ENCODE results near the gene ZNF263.

Gene ZNF263

GRCh38 chr16:3327514-3327913 lies 44.2 kb downstream of the ZNF263 start:
- DNase-seq (ENCODE audit: low read depth): no peak

- DNase-seq (ENCODE audit: low read depth): no peak
Measured at GRCh38 chr16:3328104-3328503, 44.8 kb downstream of the ZNF263 start.

DNA sequence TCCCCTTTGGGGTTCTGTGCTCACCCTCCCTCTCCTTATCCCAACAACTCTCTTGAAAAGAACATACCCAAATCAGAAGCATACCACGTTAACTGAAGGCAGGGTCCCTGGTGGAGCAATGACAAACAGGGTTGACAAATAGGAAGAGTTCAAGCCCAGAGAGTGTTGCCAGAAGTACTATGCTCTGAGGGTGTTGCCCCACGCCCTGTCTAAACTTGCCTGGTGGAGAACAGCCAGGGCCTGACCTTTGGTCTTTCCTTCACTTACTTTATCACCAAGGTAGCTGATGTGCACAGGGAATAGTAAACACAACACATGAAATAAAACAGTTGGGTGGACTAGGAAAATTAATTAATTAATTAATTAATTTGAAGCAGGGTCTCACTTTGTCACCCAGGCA lies 45.4 kb downstream of the ZNF263 start:
- DNase-seq (ENCODE audit: low read depth): no peak

Data from HS-5 (cell line).